HG02840 (cell line): ENCODE measurements around the gene PIK3R1.
A peak's percentile ranks its signal among the peaks of the same experiment; 100 is the strongest.

Experiments
- ATAC-seq: cut with Tn5 transposase; IDR thresholded peaks from one replicate; pipeline ENCODE4 v1.9.1; 2021; ENCODE audit warnings: mild to moderate bottlenecking, moderate library complexity, moderate number of reproducible peaks; ENCODE audit not compliant: unreplicated experiment, low FRiP score

The PIK3R1 gene

DNA sequence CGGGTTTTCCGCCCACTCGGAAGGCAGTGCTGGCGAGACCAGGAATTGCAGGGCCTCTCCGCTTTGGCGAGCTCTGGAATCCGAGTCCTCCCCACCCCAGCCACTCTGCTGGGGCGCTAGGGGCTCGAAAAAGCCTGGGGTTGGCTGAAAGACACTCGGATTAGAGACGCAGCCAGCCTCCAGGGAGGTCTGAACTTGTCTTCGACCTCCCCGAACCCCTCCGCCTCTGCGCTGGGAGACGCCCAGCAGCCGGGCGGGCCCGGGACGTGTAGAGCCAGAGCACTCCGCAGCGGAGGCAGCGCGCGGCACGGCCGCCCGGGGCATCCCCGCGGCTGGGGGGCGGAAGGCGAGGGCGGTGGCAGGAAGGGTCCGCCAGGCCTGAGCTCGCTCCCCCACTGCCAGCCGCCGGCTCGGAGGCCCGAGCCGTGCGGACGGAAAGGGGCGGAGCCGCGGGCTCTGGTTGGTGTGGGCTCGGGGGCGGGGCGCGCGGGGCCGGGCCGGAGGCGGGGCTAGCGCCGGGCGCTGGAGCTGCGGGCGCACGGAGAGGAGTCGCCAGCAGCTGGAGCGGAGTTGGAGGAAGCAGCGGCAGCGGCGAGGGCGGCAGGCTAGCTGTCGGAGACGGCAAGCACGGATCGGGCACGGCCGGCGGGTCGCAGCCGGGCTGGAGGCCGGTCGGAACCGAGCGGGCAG lies at the start of gene PIK3R1:
TSS of gene PIK3R1 (plus strand) at position 549 of the 690 bp plus-strand sequence. CDS start 10,920 bp downstream, outside the sequence.
- peak; percentile 81 for ATAC-seq

DNA sequence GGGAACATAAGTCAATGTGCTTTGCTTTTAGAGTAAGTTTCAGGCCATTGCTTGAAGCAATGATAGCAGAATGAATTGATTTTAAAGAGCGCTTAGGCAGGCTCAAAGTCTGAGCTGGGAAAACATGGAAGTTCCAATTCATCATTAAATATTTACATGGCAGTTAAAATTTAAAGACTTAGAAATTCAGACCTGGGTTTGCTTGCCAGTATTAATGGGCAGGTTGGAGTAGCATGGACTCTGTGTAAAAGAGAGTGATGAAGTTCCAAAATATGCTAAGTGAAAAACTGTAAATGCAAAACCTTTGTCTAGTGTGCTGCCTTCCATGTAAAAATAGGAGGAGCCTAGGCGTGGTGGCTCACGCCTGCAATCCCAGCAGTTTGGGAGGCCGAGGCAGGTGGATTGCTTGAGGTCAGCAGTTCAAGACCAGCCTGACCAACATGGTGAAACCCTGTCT lies 48.3 kb upstream of the PIK3R1 start:
- no peak for ATAC-seq

DNA sequence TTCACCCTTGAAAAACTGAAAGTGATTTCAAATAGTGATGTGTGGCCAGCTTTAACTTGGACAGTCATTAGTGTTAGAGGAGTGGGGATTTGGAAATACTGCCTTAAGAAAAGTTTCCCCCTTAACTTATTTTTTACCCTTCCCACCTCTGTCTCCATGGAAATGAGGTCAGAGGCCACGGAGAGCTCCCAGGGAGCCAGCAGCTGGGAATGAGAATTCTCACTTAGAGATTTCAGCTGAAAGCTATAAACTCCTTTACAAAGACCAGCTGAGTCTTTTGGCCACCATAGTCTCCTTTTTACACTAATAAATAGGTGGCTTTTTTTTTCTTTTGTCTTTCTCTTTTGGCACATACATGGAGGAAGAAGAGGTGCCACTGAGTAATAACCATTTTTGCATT lies 45.7 kb upstream of the PIK3R1 start:
- ATAC-seq = no peak

DNA sequence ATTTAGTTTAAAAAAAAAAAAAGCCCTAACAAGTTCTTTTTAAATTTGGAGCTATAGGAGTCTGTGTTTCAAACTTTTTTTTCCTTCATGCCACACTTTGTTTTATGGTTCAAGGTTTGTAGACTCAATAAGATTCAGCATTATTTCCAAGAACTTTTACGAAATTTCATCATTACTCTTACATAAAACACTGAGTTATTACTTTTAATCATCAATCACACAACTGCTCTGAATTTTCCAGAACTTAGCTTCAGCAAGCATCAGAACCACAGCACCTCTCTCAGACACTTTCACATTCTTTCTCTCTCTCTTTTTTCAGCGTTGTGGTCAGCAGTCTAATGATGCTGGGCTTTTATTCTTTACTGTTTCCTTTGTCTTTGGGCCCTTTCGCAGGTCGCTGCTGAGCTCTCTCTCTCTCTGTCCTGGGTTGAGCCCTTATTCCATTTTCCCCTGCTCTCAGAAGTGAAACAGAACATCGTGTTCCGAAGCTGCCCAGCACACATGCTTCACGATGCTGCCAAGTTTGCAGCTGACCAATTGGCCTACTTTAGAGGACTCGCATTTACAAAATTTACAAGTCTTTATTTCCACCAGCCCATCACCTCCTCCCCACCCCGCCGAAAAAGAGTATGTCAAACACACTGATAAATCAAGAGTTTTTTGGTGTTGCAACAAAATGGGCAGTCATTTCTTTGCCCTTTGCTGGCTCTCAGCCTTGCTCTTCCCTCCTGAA lies 44.6 kb upstream of the PIK3R1 start:
- ATAC-seq = no peak

DNA sequence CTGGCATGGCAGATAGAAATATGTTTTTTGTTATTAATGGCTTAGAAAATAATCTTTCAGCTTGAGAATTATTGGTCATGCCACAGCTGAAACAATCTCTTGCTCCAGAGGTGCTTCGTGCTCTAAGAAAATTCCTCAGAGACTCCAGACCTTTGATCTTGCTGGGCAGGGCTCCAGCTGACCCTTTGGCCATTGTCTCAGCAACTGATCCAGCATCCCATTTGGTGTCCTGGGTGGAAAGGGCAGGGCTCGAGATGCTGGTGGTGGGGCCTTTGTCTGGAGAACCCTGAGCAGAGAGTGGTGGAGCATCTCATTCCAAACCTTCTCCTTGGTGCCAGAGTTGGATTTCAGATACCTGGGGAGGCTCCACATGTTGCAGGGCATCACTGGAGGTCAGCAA lies 43.2 kb upstream of the PIK3R1 start:
- no peak for ATAC-seq

DNA sequence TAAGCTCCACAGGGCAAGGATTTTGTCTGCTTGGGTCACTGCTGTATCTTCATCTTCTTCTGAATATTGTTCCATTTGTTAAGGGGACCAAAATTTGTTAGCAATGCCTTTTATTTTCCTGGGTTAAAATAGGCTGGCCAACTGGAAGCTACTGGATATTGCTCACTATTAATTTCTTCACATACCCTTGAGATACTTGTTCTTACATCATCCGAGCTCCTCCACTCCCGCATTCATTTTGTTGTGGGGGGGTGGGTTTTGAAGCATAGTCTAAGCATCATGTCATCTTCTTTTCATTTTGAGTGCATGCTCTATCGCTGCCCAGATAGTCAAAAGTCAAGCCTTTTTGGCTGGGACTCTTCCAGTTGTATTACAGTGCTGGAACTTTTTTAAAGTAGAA lies 42.5 kb upstream of the PIK3R1 start:
- no peak for ATAC-seq

DNA sequence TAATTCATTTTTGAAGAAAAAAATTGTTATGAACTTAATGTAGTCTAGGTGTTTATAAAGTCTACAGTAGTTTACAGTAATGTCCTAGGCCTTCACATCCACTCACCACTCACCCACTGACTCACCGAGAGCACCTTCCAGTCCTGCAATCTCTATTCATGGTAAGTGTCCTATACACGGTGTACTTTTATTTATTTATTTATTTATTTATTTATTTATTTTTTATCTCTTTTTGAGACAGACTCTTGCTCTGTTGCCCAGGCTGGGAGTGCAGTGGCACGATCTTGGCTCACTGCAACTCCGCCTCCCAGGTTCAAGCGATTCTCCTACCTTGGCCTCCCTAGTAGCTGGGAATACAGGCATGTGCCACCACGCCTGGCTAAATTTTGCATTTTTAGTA lies 39.3 kb upstream of the PIK3R1 start:
- ATAC-seq = no peak

DNA sequence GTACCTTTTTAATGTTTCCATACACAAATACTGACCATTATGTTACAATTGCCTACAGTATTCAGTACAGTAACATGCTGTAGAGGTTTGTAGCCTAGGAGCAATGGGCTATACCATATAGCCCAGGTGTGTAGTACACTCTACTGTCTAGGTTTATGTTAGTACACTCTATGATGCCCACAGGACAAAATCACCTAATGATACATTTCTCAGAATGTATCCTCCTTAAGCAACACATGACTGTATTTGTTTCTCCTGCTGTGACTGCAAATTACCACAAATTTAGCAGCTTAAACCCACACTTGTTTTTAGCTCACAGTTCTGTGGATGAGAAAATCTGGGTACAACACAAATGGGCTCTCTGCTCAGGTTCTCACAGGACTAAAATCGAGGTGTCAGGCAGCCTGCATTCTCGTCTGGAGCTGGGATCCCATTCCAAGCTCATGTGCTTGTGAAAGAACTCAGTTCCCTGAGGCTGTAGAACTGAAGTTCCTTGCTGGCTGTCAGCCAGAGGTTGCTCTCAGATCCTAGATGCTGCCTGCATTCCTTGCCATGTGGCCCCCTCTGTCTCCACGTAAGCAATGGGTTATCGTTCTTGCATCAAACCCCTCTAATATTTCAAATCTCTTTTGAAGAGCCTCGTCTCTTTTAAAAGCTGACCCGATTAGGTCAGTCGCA lies 38.6 kb upstream of the PIK3R1 start:
- ATAC-seq = no peak

DNA sequence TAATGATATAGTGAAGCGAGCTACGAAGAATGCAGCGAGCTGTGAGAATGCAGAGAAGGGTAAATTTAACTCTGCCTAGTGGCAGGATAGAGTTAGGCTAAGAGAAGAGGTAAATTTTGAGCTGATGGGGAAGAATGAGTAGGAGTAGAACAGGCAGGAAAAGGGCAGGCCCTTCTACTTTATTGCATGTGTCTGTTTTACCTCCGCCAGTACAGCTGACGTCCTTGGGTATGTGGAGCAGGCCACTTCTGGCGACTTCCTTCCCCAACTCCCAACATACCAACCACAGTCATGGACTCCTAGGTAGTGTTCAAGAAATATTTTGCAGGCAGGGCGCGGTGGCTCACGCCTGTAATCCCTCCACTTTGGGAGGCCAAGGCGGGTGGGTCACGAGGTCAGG lies 37.9 kb upstream of the PIK3R1 start:
- ATAC-seq = no peak

DNA sequence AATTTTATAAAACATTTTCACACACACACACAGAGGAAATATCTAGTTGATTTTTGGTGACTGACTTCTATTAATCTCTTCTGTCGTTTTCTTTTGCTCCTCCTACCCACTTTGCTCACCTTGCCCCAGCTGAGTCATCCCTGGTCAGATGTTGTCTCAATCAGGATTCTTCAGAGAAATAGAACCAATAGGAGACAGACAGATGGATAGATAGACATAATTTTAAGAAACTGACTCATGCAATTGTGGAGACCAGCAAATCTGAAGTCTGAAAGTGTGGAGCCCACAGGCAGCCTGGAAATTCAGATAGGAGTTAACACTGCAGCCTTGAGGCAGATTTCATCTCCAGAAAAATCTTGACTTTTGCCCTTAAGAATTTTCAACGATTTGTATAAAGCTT lies 37.0 kb upstream of the PIK3R1 start:
- no peak for ATAC-seq

DNA sequence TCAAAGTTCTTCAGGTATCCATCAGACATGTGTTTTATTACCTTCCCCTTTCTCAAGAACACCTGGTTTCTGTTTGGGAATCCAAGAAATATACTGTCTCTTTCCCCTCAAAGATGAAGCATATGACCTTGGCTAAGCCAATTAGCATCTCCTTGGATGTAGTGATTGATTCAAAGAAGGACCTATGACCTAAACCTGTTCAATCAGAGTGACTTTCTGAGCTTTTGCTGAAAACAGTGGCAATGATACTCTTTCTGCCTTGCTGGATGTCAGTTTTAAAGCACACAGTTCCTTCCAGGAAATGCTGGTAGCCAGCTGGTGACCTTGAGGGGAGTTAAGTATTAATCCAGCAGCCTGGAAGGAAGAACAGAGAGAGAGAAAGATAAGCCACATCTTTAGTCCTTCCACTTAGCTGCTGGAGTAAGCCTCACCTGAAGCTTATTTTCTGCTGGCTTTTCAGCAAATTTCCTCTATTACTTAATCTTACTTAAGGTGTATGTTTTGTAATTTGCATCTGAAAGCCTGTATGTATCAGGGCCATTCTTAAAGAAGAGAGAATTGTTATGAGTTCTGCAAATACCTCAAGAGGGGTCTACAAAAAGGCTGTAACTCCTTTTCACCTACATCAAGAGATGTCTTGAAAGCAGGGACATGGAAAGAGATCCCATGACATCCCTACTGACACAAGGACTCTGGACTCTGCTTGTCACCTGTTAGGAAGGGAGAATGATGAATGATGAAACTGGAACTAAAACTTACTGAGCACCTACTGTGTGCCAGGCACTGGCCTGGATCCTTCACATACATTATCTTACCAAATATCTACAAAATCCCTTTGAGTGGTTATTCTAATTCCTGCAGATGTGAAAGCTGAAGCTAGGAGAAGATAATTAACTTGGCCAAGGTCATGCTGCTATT lies 35.2 kb upstream of the PIK3R1 start:
- ATAC-seq = no peak

DNA sequence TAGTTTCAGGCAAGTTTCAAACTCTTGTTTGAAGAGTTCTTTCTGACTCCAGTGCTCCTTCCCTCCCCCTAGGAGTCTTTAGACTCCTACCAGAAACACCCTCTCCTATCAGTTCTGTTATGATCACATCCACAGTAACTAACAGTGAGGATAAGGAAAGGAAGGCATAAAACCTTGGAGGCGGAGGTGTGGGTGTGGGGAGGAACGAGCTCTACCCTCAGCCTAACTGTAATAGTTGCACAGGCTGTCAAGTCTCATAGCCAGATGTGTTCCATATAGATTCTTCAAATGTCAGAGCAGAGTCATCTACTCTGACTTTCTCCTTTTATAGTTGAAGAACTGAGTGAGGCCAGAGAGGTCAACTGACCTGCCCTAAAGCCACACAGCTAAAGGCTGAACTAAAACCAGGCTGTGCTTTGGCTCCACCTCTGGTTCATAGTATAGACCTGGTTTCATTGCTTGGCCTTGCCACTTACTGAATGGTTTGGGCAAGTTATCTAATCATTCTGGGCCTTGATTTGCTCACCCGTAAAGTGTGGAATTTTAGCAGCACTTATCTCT lies 34.4 kb upstream of the PIK3R1 start:
- no peak for ATAC-seq

DNA sequence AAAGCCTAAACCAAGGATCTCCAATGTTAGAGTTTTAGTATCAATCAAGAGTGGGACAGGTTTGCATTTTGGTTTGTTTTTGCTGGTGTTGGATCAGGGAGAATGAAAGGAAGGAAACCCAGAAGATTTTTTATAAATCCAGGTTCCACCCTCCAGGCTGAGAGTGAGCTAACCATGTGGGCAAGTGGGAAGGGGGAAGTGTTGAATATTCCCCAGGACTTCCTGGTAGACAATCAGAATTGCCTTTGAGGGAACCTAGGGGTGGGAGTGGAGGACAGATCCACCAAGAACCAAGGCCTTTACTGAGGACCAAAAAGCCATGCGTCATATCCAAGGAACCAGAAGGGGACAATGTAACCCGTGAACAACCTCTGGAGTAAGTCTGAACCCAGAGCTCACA lies 33.5 kb upstream of the PIK3R1 start:
- no peak for ATAC-seq

DNA sequence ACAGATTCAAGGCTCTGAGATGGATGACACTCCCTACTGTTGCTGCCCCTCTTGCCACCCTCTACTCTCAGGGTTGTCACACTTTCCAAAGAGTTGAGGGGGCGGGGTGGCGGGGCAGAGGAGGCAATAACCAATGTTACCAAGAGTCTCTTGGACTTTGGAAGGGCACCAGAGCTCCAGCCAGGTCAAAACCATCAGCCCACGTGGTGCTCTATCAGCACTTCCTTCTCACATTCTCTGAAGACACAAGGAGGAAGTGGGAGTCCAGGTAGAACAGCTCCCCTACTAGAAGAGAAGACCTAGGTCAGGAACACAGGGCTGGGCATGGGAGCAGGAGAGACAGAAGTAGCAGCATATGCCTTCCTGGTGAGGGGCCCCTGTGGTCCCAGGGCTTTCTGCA lies 33.0 kb upstream of the PIK3R1 start:
- no peak for ATAC-seq

DNA sequence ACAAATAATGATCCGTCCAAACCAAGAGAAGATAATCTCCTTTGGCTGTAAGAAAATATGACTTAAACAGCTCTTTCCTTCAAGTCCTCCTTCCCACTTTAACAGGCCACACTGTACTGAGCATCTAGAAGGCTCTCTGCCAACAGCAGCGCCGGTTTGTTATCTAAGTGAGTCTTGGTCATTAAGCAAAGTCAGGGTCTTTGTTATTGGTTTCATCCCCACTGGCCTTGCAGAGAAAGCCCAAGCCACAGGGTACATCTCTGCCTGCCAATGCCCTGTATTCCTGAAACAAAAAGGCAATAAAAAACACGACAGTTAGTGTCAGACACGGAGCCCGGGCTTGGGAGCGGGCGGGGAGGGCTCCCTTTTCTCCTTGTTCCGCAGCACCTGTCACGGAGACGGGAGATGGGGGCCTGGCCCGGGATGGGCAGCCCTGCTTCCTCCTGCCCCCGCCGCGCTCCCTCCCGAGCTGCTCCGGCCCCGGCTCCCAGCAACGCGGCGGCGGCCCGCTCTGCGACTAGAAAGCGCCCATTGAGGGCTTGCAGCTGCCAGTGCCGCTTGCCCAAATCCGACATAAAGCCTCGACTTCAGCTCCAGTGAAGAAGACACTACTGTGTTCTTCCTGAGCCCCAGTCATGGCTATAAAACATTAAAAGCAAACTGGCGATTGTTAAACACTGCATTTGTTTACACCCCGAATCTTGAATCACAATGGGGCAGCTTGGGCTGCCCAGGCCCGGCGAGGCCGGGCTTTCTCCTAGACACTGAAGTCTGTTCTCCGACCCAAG lies 28.1 kb upstream of the PIK3R1 start:
- ATAC-seq = no peak

DNA sequence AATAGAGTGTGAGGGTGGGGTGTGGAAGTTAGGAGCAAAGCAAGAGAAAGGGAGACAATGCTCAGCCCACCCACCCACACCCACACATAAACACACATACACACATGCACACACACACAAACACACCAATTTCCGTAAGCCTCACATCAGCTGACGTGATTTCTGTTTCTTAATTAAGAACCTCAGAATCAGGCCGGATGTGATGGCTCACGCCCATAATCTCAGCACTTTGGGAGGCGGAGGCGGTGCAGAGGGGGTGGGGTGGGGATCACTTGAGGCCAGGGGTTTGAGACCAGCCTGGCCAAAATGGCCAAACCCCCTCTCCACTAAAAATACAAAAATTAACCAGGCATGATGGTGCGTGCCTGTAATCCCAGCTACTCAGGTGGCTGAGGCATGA lies 26.4 kb upstream of the PIK3R1 start:
- ATAC-seq = no peak

DNA sequence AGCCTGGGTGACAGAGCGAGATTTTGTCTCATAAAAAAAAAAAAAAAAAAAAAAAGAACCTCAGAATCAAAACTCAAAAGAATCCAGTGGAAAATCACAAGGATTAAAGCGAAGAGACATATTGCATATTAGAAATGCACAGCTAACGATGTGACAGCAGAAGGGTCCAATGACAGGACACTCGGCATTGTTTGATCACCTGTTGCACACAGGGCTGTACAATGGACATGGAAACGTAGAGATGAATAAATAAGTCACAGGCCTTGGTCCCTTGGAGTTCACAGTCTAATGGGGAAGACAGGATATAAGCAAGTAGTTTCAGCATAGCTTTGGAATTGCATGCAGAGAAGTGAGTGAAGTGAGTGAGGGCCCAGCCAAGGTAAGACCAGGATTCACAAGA lies 25.9 kb upstream of the PIK3R1 start:
- no peak for ATAC-seq

DNA sequence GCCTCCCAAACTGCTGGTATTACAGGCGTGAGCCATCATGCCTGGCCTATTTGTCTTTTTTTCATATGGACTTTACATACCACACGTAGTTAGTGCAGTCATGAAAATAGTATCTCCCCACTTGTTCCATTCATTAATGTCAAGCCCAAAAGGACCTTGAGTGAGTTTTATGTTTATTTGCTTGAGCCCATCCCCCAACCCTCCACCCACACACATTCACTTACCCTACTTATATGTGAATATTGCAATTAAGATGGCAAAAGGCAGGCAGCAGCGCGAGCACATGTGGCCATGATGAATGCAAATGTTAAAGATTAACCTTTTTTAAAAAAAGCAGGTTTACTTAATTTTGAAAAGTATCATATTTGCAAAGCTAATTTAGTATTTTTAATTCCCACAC lies 24.9 kb upstream of the PIK3R1 start:
- no peak for ATAC-seq

DNA sequence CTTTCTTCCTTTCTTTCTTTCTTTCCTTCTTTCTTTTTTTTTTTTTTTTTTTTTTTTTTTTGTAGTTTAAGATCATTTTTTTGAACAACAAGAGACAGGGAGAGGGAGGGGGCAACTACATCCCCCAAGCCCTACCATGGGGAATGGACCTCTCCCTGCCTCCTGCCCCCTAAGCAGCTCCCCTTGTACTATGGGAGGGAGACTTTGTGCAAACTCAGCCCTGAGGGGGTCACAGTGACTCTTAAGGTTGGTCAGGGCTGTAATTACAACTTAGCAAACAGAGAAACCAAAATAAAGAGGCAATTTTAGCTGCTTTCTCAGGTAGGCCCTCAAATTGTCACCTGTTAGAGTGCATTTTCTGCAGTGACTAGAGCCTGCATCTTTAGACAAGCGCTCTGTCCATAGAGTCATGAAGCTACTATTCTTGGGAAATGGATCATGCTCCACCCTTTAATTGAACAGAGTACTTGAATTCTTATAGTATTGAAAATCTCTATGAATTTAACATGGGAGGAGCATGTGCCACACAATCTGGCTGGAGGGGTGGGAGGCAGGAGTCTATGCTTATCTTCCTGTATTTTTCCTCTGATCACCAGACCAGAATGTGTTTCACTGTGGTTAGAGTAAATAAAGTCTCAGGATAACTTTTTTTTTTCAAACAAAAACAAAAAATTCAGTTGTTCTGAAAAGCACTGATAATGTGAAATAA lies 24.3 kb upstream of the PIK3R1 start:
- no peak for ATAC-seq
